Hematopoietic multipotent progenitor cell treated with erythropoietin and hydrocortisone succinate and interleukin-3 and kit ligand, for 8 days (in vitro differentiated cells): Measurements from ENCODE around the gene SLC5A3.

Source experiments
- DNase-seq: peaks from one replicate; pipeline ENCODE4 v3.0.0-alpha.2; 2015

The SLC5A3 gene

DNA sequence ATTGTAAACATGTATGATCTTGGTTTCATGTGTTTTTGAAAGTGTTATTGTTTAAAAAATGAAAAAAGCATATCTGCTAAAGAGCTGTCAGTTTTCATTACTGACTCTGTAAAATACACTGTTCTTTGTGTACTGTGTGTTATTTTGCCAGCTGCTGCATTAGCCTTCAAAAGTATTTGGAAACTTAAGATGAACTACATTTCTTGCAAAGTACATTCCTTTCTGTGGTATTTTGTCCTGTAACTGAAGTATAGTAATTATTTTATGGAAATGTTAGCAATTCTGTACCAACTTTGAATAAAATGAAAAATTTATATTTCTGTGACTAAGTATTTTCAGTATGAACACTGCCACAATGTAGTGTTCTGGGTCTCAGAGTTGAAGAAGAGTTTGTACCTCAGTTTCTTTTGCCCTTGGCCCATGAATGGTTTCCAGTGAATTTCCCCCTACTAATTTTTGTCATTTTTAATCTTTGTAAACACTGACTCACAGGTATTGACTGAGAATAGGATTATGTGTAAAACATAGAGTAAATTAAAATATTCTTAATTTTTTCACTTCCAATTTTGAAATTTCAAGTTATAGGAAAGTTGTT, 32.7 kb downstream of the SLC5A3 start:
- DNase-seq = no peak

DNA sequence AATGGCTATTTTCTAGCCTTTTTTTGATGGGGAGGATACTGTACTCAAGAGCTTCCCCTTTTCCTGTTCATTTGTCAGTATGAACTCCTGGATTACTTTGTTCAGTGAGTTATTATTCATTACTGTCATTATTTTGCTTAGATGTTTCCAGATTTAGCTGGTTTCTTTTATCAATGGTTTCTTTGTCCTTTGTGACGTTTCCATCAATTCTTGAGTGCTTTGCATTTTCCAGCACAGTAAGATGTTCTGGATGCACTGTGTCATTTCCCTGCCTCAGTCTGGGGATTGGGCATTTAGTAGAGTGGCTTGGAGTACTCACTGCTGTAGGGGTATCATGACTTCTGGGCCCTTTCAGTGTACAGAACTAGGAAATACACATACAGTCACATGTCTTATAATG, 34.2 kb downstream of the SLC5A3 start:
- no peak for DNase-seq

DNA sequence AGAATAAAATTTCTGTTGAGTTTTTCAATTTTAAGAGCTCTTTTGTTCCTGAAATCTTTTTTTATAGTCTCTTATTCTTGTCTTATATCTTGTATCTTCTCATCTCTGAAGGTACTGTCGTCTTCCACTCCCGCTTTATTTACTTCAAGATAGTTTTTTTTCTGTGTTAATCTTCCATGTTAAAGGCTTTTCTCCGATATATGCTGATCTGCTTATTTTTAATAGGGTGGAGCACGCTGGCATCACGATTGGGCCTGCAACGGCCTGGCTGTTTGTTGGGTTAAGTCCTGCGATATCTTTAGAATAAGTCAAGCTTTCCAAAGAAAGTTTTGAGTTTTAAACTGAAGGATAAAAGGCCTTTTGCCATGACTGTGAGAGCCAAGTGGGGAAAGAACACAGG, 35.7 kb downstream of the SLC5A3 start:
- no peak for DNase-seq

DNA sequence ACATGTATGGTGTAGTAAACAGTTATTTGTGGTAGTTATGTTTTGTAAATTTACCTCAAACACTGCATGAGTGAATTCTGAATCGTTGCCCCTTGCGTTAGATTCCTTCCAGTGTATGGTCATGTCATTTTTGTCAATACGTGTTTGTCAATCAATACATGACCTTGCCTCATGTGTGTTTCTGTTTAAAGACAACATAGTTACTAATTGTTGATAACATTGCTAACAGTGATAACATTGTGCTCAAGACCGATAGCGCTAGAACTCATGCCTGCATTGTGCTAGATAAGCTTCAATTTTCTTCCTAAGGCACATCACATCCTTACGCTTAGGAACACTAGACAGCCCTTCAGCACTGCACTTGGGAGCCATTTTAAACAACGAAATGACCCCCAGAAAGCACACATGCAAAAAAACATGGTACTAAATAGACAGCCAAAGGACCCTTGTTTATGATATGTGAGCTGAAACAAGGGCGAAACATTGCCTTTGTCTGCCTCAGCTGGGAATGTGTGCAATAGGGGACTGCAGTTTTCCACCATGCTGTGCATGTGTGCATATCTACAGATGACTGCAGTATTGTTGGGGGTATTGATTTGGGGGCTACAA, 37.3 kb downstream of the SLC5A3 start:
- peak; percentile 87 for DNase-seq

DNA sequence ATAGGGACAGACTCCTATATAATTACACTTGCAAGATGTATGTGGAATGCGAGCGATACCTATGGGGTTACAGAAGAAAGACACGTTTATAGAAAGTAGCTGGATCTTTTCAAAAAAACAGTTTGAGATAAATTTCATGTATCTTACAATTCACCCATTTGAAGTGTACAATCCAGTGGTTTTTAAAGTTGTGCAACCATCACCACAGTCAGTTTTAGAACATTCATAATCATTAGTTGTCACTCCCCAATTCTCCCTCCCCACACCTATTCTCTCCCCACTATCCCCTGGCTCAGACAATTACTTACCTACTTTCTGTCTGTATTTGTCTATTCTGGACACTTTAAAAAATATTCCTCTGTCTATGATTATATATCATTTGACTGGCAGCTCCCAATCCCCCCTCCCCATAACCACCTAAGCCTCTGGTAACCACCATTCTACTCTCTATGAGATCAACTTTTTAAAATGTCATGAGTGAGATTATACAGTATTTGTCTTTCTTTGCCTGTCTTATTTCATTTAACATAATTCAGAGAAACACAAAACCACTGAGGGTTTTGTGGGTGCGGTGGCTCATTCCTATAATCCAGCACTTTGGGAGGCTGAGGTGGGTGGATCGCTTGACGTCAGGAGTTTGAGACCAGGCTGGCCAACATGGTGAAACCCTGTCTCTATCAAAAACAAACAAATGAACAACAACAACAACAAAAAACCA, 39.1 kb downstream of the SLC5A3 start:
- DNase-seq = no peak

DNA sequence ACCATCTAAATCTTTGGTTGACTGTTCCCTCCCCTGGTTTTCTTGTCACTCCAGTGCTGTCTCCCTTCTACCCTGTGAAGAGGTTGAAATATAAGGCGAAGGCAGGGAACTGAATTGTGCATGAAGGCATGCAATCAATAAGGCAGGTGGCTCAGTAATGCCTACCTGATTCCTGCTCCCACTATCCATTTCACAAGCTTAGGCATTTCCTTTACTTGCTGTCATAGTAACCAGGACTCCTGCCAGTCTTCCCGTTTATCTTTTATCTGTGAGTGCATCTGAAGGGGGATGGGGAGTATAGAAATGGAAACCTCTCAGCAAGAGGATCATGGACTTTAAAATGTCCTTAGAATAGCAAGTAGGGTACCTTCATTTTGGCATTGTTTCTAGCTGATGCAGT, 40.5 kb downstream of the SLC5A3 start:
- DNase-seq = no peak

DNA sequence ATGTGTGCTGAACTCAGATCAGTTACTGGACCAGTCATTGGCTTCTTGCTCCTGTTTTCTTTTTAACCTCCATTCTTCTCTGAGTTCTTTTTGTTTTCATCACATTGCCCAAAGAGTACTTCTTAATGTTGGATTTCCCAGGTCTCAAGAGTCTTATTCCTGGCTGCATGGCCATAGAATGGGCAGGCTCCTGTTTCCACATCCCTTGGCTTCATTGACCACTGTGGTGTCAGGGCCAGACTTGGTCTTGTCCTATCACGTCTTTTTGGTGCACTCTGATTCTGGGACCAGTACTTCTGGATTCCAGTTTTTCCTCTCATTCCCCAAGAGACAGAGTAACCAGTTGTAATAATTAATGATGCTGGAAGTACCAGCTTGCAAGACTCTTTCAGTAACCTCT, 41.8 kb downstream of the SLC5A3 start:
- no peak for DNase-seq

DNA sequence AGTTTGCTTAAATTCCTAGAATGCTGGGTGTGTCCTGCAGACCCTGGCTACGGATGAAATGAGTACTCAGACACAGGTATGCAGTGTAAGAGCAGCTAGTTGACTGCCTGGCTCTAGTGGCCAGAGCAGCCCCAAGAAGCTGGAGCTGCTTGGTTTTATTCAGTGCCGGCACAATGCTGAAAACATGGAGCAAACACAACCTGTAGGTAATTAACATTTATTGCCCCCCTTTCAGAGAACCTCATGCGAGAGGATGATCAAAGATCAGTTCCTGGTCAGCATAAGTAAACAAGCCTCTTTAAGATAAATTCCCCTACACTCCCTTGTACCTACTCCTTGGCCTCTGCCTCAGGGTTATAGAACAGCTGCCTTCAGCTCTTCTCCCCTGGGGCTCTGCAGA, 43.2 kb downstream of the SLC5A3 start:
- DNase-seq = no peak

DNA sequence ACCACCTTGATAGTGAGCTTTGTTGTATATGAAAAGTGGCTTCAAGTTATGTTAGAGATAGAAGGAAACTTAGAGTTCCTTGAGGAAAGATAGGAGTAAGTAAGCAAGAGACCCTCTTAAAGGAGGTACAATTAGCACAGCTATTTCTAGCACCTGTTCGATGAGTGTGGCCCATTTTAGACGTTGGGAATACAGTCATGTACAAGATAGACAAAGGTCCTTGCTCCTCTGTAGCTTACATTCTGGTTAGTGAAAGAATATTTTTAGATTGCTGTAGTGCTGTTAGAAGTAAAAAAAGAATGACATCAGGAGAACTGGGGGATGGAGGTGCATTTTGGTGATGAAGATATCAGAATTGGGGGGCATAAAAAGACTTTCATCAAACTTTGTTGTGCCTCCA, 47.5 kb downstream of the SLC5A3 start:
- no peak for DNase-seq

DNA sequence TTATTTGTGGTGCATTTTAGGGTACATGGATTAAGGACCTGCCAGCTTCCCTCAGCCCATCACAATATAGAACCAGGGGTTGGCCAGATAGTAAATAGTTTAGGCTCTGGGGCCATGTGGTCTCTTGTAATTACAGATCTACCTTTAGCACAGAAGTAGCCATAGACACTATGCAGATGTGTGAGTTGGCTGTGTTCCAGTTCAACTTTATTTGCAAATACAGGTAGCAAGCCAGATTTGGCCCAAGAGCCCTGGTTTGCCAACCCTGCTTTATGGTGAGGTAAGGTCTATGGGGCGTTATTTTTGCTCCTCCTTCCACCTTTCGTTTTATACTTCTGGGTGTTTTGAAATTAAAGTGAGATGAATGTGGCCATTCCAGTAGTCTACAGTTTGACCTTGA, 48.7 kb downstream of the SLC5A3 start:
- no peak for DNase-seq
